HG02981 (cell line): Measurements from ENCODE around the gene KIF16B.
"Not testable (repeated sequence)": the region's sequence is repeated elsewhere in the genome, so short reads cannot be mapped to it uniquely, and the experiment has no call there.

Experiments
- ATAC-seq: cut with Tn5 transposase; IDR thresholded peaks from one replicate; pipeline ENCODE4 v1.9.1; 2021; ENCODE audit warnings: mild to moderate bottlenecking, moderate library complexity; ENCODE audit not compliant: unreplicated experiment

The KIF16B gene

DNA sequence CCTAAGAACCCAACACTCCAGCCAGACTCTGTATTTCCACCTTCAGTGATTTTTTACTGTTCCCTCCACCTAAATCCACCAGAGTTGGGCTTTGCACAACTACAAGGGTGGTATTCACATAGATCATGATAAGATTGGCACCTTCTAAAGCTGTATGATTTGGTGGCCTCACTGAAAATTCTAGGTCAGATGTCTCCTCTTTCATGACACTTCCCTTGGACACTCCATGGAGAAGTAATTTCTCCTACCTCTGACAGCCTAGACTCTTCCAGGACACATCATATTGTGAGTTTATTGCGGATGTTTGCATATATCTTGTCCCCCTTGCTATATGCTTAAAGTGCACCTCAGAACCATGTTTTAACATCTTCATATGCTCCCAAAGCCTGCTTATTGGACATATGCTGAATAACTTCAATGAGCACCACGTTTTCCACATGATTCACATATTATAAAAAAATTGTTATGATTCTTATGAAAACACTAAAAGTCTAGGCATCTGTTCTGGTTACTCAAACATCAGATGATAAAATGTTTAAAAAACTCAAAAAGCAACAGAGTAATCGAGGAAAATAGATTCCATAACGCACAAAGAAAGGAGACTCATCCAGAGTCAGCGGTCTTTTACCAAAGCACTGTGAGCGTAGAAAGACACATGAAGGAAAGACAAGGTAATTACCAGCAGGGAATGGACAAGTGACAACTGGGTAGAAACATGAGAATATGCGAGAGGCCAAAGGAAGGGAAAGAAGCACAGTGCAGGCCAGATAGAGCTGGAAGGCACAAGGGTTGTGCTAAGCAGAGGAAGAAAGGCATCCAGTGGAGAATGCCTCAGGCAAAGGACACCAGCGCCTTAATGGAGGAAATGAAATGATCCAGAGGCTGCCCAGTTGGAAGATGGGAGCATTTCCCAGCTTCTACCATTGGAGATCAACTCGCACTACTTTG lies 46.5 kb downstream of the KIF16B start:
- no peak for ATAC-seq

DNA sequence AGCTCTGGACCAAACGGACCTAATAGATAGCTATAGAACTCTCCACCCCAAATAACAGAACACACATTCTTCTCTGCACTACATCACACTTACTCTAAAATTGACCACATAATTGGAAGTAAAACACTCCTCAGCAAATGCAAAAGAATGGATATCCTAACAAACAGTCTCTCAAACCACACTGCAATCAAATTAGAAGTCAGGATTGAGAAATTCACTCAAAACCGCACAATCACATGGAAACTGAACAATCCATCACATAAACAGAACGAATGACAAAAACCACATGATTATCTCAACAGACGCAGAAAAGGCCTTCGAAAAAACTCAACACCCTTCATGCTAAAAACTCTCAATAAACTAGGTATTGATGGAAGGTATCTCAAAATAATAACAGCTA lies 50.6 kb downstream of the KIF16B start:
- not testable (repeated sequence) for ATAC-seq

DNA sequence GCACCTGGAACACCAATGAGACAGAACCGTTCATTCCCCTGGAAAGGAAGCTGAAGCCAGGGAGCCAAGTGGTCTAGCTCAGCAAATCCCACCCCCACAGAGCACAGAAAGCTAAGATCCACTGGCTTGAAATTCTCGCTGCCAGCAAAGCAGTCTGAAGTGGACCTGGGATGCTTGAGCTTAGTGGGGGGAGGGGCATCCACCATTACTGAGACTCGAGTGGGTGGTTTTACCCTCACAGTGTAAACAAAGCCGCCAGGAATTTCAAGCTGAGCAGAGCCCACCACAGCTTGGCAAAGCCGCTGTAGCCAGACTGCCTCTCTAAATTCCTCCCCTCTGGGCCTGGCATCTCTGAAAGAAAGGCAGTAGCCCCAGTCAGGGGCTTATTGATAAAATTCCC lies 53.1 kb downstream of the KIF16B start:
- no peak for ATAC-seq

DNA sequence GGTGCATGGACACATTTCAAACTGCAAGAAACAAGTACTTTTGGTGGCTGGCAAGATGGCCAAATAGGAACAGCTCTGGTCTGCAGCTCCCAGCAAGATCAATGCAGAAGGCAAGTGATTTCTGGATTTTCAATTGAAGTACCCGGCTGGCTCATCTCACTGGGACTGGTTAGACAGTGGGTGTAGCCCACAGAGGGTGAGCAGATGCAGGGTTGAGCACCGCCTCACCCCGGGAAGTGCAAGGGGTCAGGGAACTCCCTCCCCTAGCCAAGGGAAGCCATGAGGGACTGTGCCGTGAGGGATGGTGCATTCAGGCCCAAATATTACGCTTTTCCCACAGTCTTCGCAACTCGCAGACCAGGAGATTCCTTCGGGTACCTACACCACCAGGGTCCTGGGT lies 53.6 kb downstream of the KIF16B start:
- not testable (repeated sequence) for ATAC-seq

DNA sequence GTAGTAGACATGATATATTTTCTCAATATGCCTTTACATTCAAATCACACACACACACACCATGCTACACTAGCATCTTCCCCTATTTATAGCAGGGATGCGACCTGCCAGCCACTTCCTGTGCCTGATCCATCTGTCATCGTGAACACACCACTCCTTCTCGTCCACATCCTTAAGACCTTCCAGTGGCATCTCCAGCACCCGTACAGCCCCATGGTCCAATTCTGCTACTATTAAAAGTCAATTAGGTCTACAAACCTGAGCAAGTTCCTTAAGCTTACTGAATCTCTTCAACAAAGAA lies 54.5 kb downstream of the KIF16B start:
- ATAC-seq: no peak

DNA sequence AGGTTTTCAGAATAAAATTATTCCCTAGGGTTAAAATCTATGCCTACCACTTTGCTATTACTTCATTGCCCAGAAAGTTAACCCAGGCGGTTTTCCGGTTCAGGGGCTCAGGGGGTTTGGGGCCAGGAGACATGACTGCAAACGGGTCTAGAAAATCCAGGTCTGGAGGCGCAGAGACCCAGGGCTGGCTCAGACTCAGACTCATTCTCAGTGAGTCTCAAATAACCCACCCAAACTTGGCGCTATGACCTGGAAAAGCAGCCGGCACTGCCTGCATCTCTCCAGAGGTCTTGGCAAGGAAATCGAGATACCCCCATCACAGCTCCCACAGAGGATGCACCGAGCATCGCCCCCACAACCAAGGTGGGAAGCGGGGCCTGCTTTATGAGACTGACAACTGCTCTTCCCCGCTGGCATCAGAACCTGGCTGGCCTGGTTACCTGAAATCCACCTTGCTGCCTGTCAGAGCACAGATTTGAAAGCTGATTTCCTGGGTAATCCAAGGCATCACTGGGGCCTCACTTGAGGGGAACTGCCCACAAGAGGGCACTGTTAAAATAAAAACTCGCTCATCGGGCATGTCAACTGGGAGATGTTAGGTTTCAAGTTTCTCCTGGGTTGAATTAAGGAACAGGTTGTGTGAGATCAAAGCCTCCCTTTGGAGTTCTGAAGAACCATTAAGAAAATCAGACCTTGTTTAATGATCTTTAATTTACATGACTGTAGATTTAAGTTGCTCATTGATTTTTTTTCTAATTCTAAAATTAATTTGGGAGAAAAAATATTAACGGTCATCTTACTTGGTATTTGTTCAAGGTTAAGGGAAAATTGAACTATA lies 55.1 kb downstream of the KIF16B start:
- ATAC-seq: no peak

DNA sequence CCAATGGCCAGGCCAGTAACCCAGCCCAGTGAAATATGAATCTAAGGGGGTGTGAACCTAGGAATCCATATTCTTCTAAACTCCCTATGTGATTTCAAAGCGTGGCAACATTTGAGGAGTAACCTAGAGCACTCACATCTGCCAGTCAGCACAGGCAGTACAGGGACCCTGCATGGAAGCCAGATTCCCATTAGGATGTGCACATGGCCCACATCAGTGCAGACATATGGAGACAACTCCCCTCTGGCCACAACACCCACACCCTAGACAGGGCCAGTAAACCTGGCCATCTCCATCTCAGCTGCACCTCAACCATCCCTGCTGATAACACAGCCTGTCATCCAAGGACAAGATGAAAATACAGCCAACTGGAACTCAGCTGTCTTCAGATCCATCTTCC lies 56.5 kb downstream of the KIF16B start:
- ATAC-seq: no peak

DNA sequence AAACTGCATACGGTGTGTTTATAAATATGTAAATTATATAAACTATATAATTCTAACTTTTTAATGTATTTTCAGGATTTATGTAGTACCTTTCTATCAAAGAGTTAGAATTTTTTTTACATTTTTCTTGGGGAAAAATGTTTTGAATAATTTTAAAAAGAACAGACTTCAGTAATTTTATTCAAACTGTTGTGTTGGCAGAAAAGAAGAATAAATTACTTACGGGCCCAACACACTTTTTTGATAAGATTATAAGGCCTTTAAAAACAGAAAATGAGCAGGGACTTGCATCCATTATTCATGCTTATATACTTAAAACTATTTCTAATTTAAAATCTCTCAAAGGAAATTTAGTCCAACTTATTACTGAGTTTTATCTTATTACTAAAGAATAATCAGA lies 58.2 kb downstream of the KIF16B start:
- ATAC-seq: no peak

DNA sequence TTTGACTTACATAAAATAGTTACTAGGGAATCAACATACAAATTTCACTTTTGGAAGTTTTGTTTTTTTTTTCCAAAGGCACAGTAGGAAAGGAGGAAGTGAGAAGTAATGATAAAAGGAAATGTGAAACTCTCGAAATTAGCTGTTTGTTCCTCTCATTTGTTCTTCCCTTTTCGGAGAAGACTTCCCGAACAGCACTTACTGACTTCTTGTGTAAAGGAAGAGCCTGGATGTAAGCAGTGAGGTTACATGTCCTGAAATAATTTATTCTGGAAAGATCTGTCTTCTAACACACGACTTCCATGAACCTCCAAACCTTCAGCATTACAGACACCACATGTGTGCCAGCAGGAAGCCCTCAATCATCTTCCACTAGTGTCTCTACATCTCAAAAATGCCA lies 59.1 kb downstream of the KIF16B start:
- no peak for ATAC-seq

DNA sequence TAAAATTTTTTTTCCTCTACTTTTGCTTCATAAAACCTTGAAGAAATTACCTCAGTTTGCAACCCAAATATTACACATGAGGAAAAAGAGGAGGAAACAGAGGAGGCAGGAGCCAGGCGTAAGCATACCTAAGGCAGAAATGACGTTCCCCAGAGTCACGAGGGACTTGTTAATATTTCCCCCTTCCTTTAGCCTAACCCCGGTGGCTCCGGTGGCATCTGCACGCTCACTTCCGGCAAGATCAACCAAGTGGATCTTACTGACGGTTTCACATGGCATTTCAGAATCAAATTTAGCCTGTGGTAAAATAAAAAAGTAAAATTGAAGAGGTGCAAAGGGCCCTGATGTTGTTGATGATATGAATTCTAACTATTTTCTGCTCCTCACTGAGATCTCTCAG lies 67.4 kb downstream of the KIF16B start:
- no peak for ATAC-seq

DNA sequence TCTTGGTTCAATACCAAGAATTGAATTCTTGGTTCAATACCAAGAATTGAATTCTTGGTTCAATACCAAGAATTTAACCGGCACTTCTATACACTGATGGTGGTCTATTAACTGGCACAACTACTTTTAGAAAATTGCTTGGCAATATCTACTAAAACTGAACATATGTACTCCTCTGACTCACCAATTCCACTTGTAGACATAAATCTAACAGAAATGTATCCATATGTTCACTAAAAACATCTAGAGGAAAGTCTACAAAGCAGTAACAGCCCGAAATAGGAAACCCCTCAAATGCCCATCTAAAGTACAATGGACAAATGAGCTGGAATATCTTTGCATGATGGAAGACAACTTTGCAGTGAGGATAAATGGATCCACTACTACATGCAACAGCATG lies 71.9 kb downstream of the KIF16B start:
- no peak for ATAC-seq

DNA sequence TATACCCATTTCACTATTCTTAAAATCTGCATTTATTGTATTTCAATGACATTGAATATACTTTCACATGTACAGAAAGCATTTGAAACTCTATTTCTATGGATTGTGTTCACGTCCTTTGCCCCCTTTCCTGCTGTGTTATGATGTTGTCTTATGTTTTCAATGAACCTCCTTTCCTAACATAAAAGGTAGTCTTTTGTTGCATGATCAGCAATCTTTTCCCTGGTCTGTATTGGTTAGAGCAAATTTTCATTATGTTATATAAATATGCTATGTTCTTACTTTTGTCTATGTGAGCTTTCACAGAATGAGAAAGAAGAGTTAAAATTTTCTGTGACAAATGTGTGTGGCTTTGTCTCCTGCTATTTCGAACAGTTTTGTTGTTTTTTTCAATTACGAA lies 73.1 kb downstream of the KIF16B start:
- no peak for ATAC-seq

DNA sequence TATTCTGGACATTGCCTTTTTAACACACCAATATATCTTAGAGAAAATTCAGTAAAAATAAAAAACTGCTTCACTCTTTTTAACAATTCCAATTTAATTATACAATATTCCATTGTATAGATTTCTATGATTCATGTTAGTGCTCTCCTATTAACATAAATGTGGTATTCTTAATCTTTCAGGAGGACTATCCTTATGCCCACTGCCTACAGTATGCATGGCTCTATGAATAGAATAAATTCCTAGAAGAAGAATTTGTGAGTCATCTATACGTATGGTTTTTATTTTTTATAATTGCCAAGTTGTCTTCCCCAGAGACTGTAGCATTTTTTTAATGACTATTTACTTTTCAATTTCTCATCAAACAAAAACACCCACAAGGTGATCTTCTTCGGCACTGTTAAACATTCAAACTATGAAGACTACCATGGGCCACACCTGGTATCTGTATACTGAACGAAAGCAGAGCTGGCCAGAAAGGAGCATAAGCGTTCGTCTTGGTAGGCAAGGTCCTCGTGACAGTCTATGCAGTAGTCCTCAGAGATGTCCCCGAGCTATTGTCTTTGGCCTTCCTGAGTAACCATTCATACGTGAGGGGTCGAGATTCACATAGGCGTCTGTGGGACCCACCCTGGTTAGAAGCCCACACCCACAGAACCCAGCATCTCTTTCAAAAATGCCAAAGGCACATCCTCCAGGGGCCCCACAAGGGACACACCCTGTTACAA lies 74.6 kb downstream of the KIF16B start:
- no peak for ATAC-seq

DNA sequence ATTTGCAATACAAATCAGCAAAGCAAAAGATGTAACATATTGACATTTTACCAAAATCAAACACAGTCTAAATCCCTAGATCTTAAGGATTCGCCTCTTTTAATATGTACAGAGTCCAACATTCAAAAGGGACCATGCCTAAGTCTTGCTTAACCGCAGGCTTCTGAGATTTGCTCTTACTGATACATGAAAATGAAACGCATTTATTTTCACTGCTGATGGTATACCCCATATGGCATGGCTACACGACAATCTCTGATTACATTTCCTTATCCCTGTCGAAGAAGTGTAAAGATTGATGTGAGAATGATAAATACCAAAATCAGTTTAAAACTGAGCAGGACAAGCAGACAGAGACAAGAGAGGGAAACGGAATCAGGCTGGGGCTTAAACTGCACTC lies 75.4 kb downstream of the KIF16B start:
- ATAC-seq: no peak

DNA sequence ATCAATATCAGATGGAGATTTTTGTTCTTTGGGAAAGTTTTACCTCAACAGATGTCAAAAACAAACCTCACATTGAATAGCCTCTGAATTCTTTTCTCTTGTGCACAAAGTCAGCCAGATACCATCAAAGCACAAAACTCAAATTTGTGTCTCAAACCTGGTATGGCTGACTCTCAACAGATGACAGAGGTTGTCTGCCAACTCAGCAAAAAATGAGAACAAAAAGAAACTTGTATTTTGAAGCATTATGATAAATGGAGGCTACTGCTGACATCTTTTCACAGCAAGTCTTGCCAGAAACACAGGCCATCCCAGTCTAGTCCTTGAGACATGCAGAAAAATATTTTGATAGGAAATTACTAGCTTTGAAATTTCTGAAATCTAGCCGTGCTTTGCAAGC lies 79.8 kb downstream of the KIF16B start:
- ATAC-seq: no peak

DNA sequence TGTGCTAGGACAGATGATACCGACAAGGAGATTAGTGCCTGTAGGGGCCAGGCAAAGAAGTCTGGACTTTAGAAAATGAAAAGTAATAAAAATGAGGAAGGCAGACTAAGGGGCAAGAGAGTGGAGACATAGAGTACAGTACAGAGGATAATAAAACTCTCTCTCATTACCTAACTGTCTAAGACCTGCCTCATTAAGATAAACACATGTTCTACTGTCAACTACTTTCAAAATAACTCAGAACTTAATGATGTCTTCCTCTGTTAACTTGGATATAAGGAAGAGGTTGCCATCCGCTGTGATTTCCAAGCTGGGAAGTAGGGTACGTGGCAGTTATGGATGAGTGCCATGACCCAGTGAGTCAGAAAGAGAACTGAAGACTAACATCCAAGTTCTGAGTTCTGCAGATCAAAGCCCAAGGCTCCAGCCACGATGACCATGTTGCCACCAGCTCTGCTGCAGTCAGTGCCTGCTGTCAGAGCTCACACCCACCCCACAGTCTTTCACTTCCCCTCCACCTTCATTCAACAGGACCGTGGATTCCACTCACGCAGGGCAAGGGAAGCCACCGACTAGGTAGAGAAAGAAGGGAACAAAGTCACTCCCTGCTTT lies 81.8 kb downstream of the KIF16B start:
- ATAC-seq: peak; percentile 76

DNA sequence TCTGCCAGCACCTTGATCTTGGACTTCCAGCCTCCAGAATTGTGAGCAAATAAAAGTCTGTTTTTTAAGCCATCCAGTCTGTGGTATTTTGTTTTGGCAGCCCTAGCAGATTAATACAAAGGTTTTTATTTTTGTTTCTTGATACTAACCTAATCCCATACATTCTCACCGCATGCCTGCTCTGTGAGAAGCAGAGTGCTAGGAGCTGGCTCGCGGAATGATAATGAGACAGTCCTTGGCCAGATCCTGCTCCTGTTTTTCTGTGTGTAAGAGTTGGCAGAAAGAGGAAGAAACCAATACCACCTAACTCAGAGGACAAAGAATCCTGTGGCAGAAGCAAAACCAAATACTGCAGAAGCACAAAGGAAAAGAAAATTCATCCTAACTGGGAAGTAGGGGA lies 82.6 kb downstream of the KIF16B start:
- ATAC-seq: no peak

DNA sequence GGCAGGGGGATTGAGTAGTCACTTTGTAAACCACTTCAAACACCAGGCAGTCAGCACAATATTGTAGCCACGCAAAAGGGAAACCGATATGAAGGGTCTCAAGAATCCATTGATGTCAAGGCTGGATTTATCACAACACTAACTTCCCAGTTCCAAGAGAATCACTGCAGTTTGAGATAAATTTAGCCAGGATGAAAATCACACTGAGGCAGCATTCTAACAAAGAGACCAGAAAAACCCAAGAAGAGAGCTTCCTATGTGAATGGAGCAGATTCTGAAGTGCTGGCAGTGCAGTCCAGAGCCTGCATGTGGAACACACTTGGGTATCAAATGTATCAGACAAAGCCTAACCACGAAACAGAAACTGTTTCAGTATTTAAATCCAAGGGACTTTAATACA lies 84.6 kb downstream of the KIF16B start:
- no peak for ATAC-seq

DNA sequence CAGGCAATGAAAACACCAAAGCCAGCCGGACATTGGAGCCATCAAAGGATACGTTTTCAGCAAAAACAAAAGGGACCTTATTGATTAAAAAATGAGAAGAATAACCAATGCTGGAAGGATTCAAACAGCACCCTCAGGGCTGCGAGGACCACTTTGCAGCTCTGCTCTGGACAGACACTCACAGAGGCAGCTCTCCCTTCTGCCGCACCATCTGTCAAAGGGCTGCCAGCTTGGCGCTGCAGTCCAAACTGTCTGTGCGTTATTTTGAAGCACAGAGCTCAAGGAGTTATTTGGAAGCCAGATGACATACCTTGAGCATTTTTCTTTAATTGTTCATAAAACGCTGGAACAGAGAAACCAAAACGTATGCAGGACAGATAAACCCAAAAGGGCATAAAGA lies 85.2 kb downstream of the KIF16B start:
- no peak for ATAC-seq

DNA sequence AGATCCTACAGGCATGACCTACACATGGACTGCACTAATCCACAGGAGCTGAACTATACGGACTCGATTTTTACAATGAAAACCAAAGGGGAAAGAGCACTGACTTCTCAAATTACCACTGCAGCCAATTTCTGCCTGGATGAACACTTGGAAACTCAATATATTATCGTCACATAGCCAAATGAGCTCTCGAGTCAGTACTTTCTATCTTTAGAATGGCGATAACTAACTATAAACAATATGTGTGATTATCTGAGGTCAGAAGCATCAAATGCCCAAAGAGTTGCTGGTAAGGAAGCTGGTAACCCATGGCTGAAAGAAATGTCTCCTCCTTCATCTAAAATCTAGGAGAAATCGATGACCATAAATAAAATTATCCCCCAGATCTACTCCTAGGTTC lies 86.7 kb downstream of the KIF16B start:
- ATAC-seq: no peak

DNA sequence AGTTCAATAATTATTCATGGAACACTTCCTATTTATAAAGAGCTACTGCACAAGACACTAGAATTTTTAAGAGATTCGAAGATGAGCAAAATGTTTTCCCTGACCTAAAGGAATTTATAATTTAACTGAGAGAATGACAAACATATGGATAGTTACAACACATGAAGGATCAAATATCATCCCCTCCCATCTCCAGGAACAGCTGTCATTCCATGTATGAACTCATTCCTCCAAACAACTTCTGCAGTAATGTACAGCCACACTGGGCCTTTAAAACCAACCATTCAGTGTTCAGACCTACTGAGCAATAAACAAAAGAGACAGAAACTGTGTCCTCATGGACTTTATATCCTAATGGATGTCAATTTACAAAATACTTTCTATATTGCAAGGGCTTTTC lies 87.8 kb downstream of the KIF16B start:
- no peak for ATAC-seq
